Pancreas (tissue), 10 donors: ENCODE results near the gene NLRP1. TPM values are rescaled to one million over a fixed set of nuclear protein-coding genes. Genes with fewer than 3 reads are reported as not detected.

Source experiments
- ATAC-seq, 4 donors: fragments of 200-7000 bp; cut with Tn5 transposase; one replicate each; pipeline versions ENCODE4 v1.8.0 to v1.9.1; 2020; ENCODE audit warnings: mild to moderate bottlenecking in 4 of 4, moderate library complexity in 4 of 4
- DNase-seq, 6 donors: peaks; one replicate each; pipeline ENCODE4 v3.0.0-alpha.2; 2020
- FAIRE-seq: peaks from 2 replicates; lab custom pipeline; 2012; peaks lifted over from hg19 to GRCh38; lab: Jason Lieb, UNC
- H3K27ac ChIP-seq, 4 donors: fragments of 200-600 bp; sonication (generic); 1 replicate in 3 of 4; 2 replicates in 1 of 4; pipeline versions ENCODE4 v1.5.0 to v1.8.0; 2020
- H3K27me3 ChIP-seq, 4 donors: fragments of 200-600 bp; one replicate each; pipeline ENCODE4 v1.8.0; 2021
- H3K36me3 ChIP-seq, 3 donors: fragments of 200-600 bp; sonication (generic) in 1 of 3; one replicate each; pipeline versions ENCODE4 v1.5.0 to v1.8.0; 2020 to 2021
- H3K4me1 ChIP-seq, 3 donors: fragments of 200-600 bp; one replicate each; pipeline ENCODE4 v1.8.0; 2021
- H3K4me3 ChIP-seq, 4 donors: fragments of 200-600 bp; sonication (generic) in 2 of 4; one replicate each; pipeline versions ENCODE4 v1.5.0 to v1.8.0; 2020 to 2021
- H3K9me3 ChIP-seq, 4 donors: fragments of 200-600 bp; one replicate each; pipeline ENCODE4 v1.8.0; 2021
- CTCF ChIP-seq, 4 donors: fragments of 200-600 bp; sonication (generic) in 3 of 4; IDR thresholded peaks; one replicate each; pipeline versions ENCODE4 v1.5.0 to v1.8.0; 2021; ENCODE audit warnings: antibody characterized with exemption in 4 of 4
- WGBS, 2 donors: extraction: QIAGEN DNeasy Blood & Tissue Kit; methylation state at CpG; one replicate each; pipeline ENCODE4 v1.1.7; 2013; 5-methylcytosine and 5-hydroxymethylcytosine counted together
- intact Hi-C, 3 donors: fragments of 100-400 bp; cut with DNase I; formaldehyde crosslinking; loops; one replicate each; pipeline versions ENCODE4 v1.11.1 to v1.14.2; 2022
- polyA plus RNA-seq, 2 donors: library from polyadenylated mRNA; stranded (reverse); fragments of 200-250 nt; gene quantifications; one replicate each; pipeline ENCODE4 v1.2.3, GENCODE V29; 2013
- total RNA-seq, 6 donors: library from RNA; stranded (reverse); fragmentation: NEBNext Ultra II Directional in 4 of 6; extraction: Animal tissue kit (Norgen Biotek cat#: 25700) in 4 of 6; gene quantifications; one replicate each; pipeline versions ENCODE4 v1.2.1 to v1.2.4, GENCODE V29; 2021 to 2023
- donor health status: healthy with polysubstance abuse.
- donor health status: DM: no; HTN: no; CAD: no; lungs with moderate emphysema.
- donor health status: DM: no; HTN: no; CAD: no.
- donor health status: control.
- donor health status: control.
- donor health status: Bipolar disorder and iron deficiency.
- donor health status: DM: yes; HTN: yes; CAD: no.
- donor health status: DM: no; HTN: no; CAD: no.
- donor health status: DM: no; HTN: no; CAD: no.
- donor health status: DM: yes; HTN: yes; CAD: no.

The NLRP1 gene
- total and polyA plus RNA-seq, 8 donors: 2.0 to 83.2 (median 11.1) TPM

GRCh38 chr17:5468075-5468473, 116.2 kb downstream of the NLRP1 start:
- peak overlapping the region; percentile 71 to 100 (median 90) for H3K4me3 ChIP-seq
- intact Hi-C loops: no loop called here
- peaks cover 0 to 4% (median 0%) of the 10 kb centered on the region in 3 donors for H3K36me3 ChIP-seq
- DNase-seq: no peak
- peak overlapping the region in 1 of 4 donors; percentile 61 for H3K27ac ChIP-seq
- H3K4me1 ChIP-seq: peaks cover 0 to 12% (median 3%) of the 10 kb centered on the region in 3 donors
- no peaks in the 10 kb centered on the region for H3K27me3 ChIP-seq
- FAIRE-seq: no peak
- WGBS, 2 donors: 1% methylated on average over 17 of the region's 17 CpGs
- ATAC-seq: peak; percentile 11 to 31 (median 24)
- TF ChIP-seq CTCF (IDR thresholded peaks at IDR 0.05): no peak
- H3K9me3 ChIP-seq: no peaks in the 10 kb centered on the region

- DNase-seq: no peak
- peaks cover 0 to 12% (median 3%) of the 10 kb centered on the region in 3 donors for H3K4me1 ChIP-seq
- no peak overlapping the region for H3K27ac ChIP-seq
- peak overlapping the region in 3 of 4 donors; percentile 71 to 94 (median 85) for H3K4me3 ChIP-seq
- intact Hi-C loops: no loop called here
- H3K27me3 ChIP-seq: no peaks in the 10 kb centered on the region
- no peak for FAIRE-seq
- no peaks in the 10 kb centered on the region for H3K36me3 ChIP-seq
- WGBS, 2 donors: 3% methylated on average over 8 of the region's 8 CpGs
- ATAC-seq: no peak
- H3K9me3 ChIP-seq: no peaks in the 10 kb centered on the region
- no peak for TF ChIP-seq CTCF (IDR thresholded peaks at IDR 0.05)
Measured at GRCh38 chr17:5467416-5467815, 116.9 kb downstream of the NLRP1 start.

- 74 to 76% methylated on average over 4 of the region's 4 CpGs for WGBS, 2 donors
- peaks cover 0 to 12% (median 3%) of the 10 kb centered on the region in 3 donors for H3K4me1 ChIP-seq
- H3K27me3 ChIP-seq: no peaks in the 10 kb centered on the region
- no peaks in the 10 kb centered on the region for H3K9me3 ChIP-seq
- ATAC-seq (no peak), FAIRE-seq (no peak), DNase-seq (no peak)
- intact Hi-C loops: no loop called here
- H3K36me3 ChIP-seq: no peaks in the 10 kb centered on the region
- no peak overlapping the region for H3K4me3 ChIP-seq
- TF ChIP-seq CTCF (IDR thresholded peaks at IDR 0.05): no peak
- no peak overlapping the region for H3K27ac ChIP-seq
Measured at GRCh38 chr17:5466295-5466694, 118.0 kb downstream of the NLRP1 start.

- 87 to 89% methylated on average over 10 of the region's 10 CpGs for WGBS, 2 donors
- Histone ChIP-seq H3K36me3 (peaks cover 0 to 2% (median 0%) of the 10 kb centered on the region in 3 donors), H3K4me1 (peaks cover 0 to 12% (median 3%) of the 10 kb centered on the region in 3 donors), H3K9me3 (no peaks in the 10 kb centered on the region), H3K27me3 (no peaks in the 10 kb centered on the region), H3K27ac (no peak overlapping the region), H3K4me3 (no peak overlapping the region)
- FAIRE-seq: no peak
- ATAC-seq: no peak
- DNase-seq: no peak
- TF ChIP-seq CTCF (IDR thresholded peaks at IDR 0.05): no peak
- intact Hi-C loops: no loop called here
Measured at GRCh38 chr17:5464717-5465507, 119.4 kb downstream of the NLRP1 start.

Other genes with a start within 250 kb of the NLRP1 start
- 10 to 100 TPM; 13.1 to 28.4 (median 24.0) TPM for gene NUP88, start 164.8 kb downstream of the NLRP1 start, total RNA-seq
- 10 to 100 TPM; 38.1 to 41.0 TPM for gene NUP88, start 164.8 kb downstream of the NLRP1 start, polyA plus RNA-seq
- gene RPAIN, start 164.3 kb downstream of the NLRP1 start, total RNA-seq: 10 to 100 TPM; 13.3 to 19.7 (median 13.6) TPM
- gene RPAIN, start 164.3 kb downstream of the NLRP1 start, polyA plus RNA-seq: 10 to 100 TPM; 23.6 to 39.2 TPM
- gene C1QBP, start 145.4 kb downstream of the NLRP1 start, total RNA-seq: 10 to 100 TPM; 23.7 to 56.2 (median 46.8) TPM
- gene C1QBP, start 145.4 kb downstream of the NLRP1 start, polyA plus RNA-seq: 10 to 100 TPM; 42.3 to 68.2 TPM
- gene DHX33, start 115.5 kb downstream of the NLRP1 start, total RNA-seq: 1 to 10 TPM; 4.2 to 7.2 (median 6.4) TPM
- 1 to 10 TPM; 4.6 to 4.8 TPM for gene DHX33, start 115.5 kb downstream of the NLRP1 start, polyA plus RNA-seq
- 10 to 100 TPM; 44.8 to 54.9 (median 47.3) TPM for gene DERL2, start 98.3 kb downstream of the NLRP1 start, total RNA-seq
- gene DERL2, start 98.3 kb downstream of the NLRP1 start, polyA plus RNA-seq: 10 to 100 TPM; 67.2 to 77.6 TPM
- 10 to 100 TPM in 1 of 6 donors, 1 to 10 TPM in 5; 4.9 to 10.2 (median 7.5) TPM for gene MIS12, start 97.9 kb downstream of the NLRP1 start, total RNA-seq
- 10 to 100 TPM in 1 of 2 donors, 1 to 10 TPM in 1; 9.4 to 12.0 TPM for gene MIS12, start 97.9 kb downstream of the NLRP1 start, polyA plus RNA-seq